ENCODE measurements around the gene INPP4B.
"Not testable (repeated sequence)": the region's sequence is repeated elsewhere in the genome, so short reads cannot be mapped to it uniquely, and the experiment has no call there.

Gene INPP4B

GRCh38 chr4:142823796-142824195 lies 22.3 kb downstream of the INPP4B start:
- no peak for DNase-seq

GRCh38 chr4:142818476-142818875 lies 27.6 kb downstream of the INPP4B start:
- no peak for DNase-seq

- DNase-seq, result no peak
These were observed 28.1 kb downstream of the INPP4B start for GRCh38 chr4:142818031-142818430.

- peak; percentile 77 for DNase-seq
These were observed 28.7 kb downstream of the INPP4B start for GRCh38 chr4:142817442-142817841.

- DNase-seq, result peak; percentile 45
These were observed 30.3 kb downstream of the INPP4B start for GRCh38 chr4:142815834-142816233.

GRCh38 chr4:142813388-142813787 lies 32.7 kb downstream of the INPP4B start:
- no peak for DNase-seq

GRCh38 chr4:142812091-142812490 lies 34.0 kb downstream of the INPP4B start:
- DNase-seq, result no peak

GRCh38 chr4:142811034-142811433 lies 35.1 kb downstream of the INPP4B start:
- no peak for DNase-seq

GRCh38 chr4:142809559-142809958 lies 36.5 kb downstream of the INPP4B start:
- no peak for DNase-seq

- DNase-seq, result not testable (repeated sequence)
These were observed 42.2 kb downstream of the INPP4B start for GRCh38 chr4:142803879-142804278.

GRCh38 chr4:142801966-142802365 lies 44.1 kb downstream of the INPP4B start:
- no peak for DNase-seq

GRCh38 chr4:142781114-142781513 lies 65.0 kb downstream of the INPP4B start:
- no peak for DNase-seq

GRCh38 chr4:142778900-142779299 lies 67.2 kb downstream of the INPP4B start:
- no peak for DNase-seq

GRCh38 chr4:142778430-142778829 lies 67.7 kb downstream of the INPP4B start:
- no peak for DNase-seq

GRCh38 chr4:142777045-142777743 lies 68.9 kb downstream of the INPP4B start:
- DNase-seq, result no peak

GRCh38 chr4:142776026-142776425 lies 70.1 kb downstream of the INPP4B start:
- no peak for DNase-seq

- no peak for DNase-seq
These were observed 72.6 kb downstream of the INPP4B start for GRCh38 chr4:142773505-142773904.

GRCh38 chr4:142762280-142762679 lies 83.8 kb downstream of the INPP4B start:
- DNase-seq, result no peak

- DNase-seq, result no peak
These were observed 93.8 kb downstream of the INPP4B start for GRCh38 chr4:142752202-142752786.

GRCh38 chr4:142743121-142743825 lies 102.8 kb downstream of the INPP4B start:
- DNase-seq, result no peak

GRCh38 chr4:142741995-142742394 lies 104.1 kb downstream of the INPP4B start:
- no peak for DNase-seq

- DNase-seq, result no peak
These were observed 117.9 kb downstream of the INPP4B start for GRCh38 chr4:142728233-142728632.

- DNase-seq, result no peak
These were observed 119.0 kb downstream of the INPP4B start for GRCh38 chr4:142727149-142727548.

GRCh38 chr4:142725886-142726285 lies 120.2 kb downstream of the INPP4B start:
- no peak for DNase-seq
